ENCODE data around the gene RANBP10.
A peak's percentile ranks its signal among the peaks of the same experiment; 100 is the strongest.

The RANBP10 gene

GRCh38 chr16:67806428-67807147 lies at the start of gene RANBP10, which contains the start of gene TSNAXIP1:
TSS of gene RANBP10 (minus strand) at chr16:67806560. CDS start at chr16:67806536, 24 bp downstream.
TSS of gene TSNAXIP1 (plus strand) at chr16:67806889. CDS start at chr16:67807150, 261 bp downstream.
- TF ChIP-seq, protein P1, sequence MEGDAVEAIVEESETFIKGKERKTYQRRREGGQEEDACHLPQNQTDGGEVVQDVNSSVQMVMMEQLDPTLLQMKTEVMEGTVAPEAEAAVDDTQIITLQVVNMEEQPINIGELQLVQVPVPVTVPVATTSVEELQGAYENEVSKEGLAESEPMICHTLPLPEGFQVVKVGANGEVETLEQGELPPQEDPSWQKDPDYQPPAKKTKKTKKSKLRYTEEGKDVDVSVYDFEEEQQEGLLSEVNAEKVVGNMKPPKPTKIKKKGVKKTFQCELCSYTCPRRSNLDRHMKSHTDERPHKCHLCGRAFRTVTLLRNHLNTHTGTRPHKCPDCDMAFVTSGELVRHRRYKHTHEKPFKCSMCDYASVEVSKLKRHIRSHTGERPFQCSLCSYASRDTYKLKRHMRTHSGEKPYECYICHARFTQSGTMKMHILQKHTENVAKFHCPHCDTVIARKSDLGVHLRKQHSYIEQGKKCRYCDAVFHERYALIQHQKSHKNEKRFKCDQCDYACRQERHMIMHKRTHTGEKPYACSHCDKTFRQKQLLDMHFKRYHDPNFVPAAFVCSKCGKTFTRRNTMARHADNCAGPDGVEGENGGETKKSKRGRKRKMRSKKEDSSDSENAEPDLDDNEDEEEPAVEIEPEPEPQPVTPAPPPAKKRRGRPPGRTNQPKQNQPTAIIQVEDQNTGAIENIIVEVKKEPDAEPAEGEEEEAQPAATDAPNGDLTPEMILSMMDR (IDR thresholded peaks at IDR 0.05; ENCODE audit: low read depth, low read length), result no peak
- peak; percentile 97 for DNase-seq (ENCODE audit: extremely low read depth, low read depth)

DNA sequence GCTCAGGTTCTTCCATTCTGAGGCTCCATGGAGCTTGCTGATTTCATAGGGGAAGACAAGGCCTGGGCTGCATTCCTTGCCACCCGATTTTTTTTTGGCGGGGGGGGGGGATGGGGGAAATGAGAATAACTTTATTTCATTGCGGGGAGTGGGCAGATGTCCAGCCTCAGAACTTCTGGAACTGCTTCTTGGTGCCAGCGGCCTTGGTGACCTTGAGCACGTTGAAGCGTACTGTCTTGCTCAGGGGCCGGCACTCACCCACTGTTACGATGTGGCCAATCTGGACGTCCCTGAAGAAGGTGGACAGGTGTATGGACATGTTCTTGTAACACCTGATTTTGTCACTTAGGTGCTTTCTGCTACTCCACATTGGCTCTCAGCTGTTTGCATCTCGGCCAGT lies 49.4 kb upstream of the RANBP10 start:
- no peak for DNase-seq (ENCODE audit: extremely low read depth, low read depth)
- TF ChIP-seq, protein P1 (IDR thresholded peaks at IDR 0.05; ENCODE audit: low read depth, low read length), result no peak

DNA sequence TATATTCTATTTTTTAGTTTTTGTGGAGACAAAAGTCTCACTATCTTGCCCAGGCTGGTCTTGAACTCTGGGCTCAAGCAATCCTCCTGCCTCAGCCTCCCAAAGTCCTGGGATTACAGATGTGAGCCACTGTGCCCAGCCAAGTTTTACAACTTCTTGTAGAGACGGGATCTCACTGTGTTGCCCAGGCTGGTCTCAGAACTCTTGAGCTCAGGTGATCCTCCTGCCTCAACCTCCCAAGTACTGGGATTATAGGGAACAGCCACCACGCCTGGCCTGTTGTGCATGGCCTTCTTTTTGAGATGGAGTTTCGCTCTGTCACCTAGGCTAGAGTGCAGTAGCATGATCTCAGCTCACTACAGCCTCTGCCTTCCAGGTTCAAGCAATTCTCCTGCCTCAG lies 47.3 kb upstream of the RANBP10 start:
- DNase-seq (ENCODE audit: extremely low read depth, low read depth), result no peak
- TF ChIP-seq, protein P1 (IDR thresholded peaks at IDR 0.05; ENCODE audit: low read depth, low read length), result no peak

DNA sequence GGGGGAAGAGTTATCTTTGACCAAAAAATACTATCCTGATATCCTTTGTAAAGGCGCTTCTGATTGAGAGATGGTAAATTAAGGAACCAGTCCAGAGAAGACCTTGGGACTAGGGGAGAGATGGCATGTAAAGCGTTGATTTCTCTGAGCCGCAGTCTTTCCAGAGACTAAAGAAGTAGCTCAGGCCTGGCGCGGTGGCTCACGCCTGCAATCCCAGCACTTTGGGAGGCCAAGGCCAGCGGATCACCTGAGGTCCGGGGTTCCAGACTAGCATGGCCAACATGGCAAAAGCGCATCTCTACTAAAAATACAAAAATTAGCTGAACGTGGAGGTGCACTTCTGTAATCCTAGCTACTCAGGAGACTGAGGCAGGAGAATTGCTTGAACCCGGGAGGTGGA lies 41.8 kb upstream of the RANBP10 start:
- no peak for DNase-seq (ENCODE audit: extremely low read depth, low read depth)
- TF ChIP-seq, protein P1 (IDR thresholded peaks at IDR 0.05; ENCODE audit: low read depth, low read length), result no peak

GRCh38 chr16:67847064-67847861 lies 40.9 kb upstream of the RANBP10 start, which contains the start of gene CENPT:
TSS of gene CENPT (minus strand) at chr16:67847693. CDS start at chr16:67833859, 13,834 bp downstream.
- no peak for DNase-seq (ENCODE audit: extremely low read depth, low read depth)

DNA sequence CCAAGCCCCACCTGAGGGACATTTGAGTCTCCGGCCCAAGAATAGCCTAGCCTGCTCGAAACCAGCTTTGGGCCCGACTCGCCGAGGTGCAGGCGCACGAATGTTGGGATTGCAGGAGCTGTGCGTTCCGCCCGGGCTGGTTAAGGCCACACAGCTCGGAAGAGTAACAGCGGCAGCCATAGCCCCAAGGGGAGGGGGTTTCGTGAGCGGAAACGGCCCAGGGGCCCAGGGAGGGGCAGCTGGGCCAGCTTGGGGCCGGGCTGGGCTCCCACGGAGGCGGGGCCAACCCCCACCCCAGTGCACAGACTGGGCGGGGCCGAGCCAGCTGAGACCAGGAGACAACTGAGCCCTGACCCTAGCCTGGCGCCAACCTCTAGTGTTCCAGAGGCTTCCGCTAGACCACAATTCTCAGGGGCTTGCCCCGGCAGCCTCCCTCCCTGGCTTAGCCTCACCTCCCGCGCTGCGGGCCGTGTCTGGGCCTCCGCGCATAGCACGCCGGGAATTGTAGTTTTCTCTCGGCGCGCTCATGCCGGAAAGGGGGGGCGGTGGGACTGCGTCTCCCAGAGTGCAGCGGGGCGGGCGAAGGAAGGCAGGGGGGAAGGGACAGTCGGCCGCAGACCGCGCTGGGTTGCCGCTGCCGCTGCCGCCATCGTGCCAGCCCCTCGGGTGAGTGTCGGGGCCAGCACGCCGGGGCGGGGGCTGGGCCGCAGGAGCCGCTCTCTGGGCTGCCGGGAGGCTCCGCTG lies 40.1 kb upstream of the RANBP10 start, which contains the start of gene NUTF2:
Gene NUTF2, plus strand, starts transcription at position 614 of the 744 bp plus-strand sequence. CDS start 18,198 bp downstream, outside the sequence.
- TF ChIP-seq, protein P1 (IDR thresholded peaks at IDR 0.05; ENCODE audit: low read depth, low read length), result no peak
- peak; percentile 78 for DNase-seq (ENCODE audit: extremely low read depth, low read depth)

More at GRCh38 chr16:67847064-67847861, 40.9 kb upstream of the RANBP10 start, which contains the start of gene CENPT:
- TF ChIP-seq, protein P1 (IDR thresholded peaks at IDR 0.05; ENCODE audit: low read depth, low read length), result no peak
